Liver (tissue), 9 donors: Measurements from ENCODE around the gene LYRM1. TPM values are rescaled to one million over a fixed set of nuclear protein-coding genes. Genes with fewer than 3 reads are reported as not detected.

Source experiments
- DNase-seq: peaks from one replicate; pipeline ENCODE4 v3.0.0-alpha.2; 2017; ENCODE audit warnings: low spot score
- H3K27ac ChIP-seq, 2 donors: one replicate each; pipeline ENCODE4 v1.7.0; 2013; ENCODE audit warnings: inconsistent platforms in 2 of 2, low read length in 2 of 2, control low read depth in 1 of 2, low read depth in 1 of 2, mild to moderate bottlenecking in 1 of 2
- H3K27me3 ChIP-seq, 4 donors: one replicate each; pipeline versions ENCODE4 v1.6.1 to v1.7.0; 2013; ENCODE audit warnings: low read length in 3 of 4, inconsistent platforms in 1 of 4, mild to moderate bottlenecking in 1 of 4, moderate library complexity in 1 of 4; ENCODE audit not compliant: control insufficient read depth in 4 of 4, insufficient read depth in 4 of 4
- H3K36me3 ChIP-seq, 4 donors: one replicate each; pipeline versions ENCODE4 v1.6.1 to v1.7.0; 2013; ENCODE audit warnings: low read length in 3 of 4, mild to moderate bottlenecking in 3 of 4, low read depth in 1 of 4, moderate library complexity in 1 of 4; ENCODE audit not compliant: control insufficient read depth in 4 of 4, insufficient read depth in 3 of 4
- H3K4me1 ChIP-seq, 4 donors: one replicate each; pipeline versions ENCODE4 v1.6.1 to v1.7.0; 2013; ENCODE audit warnings: low read length in 3 of 4, mild to moderate bottlenecking in 3 of 4, moderate library complexity in 1 of 4; ENCODE audit not compliant: control insufficient read depth in 4 of 4, insufficient read depth in 4 of 4
- H3K4me3 ChIP-seq, 3 donors: one replicate each; pipeline versions ENCODE4 v1.6.1 to v1.7.0; 2013; ENCODE audit warnings: low read length in 3 of 3, control low read depth in 1 of 3, low read depth in 1 of 3, mild to moderate bottlenecking in 1 of 3
- H3K9ac ChIP-seq, 2 donors: one replicate each; pipeline ENCODE4 v1.7.0; 2013; ENCODE audit warnings: low read length in 2 of 2, mild to moderate bottlenecking in 2 of 2, moderate library complexity in 2 of 2, control low read depth in 1 of 2, low read depth in 1 of 2
- H3K9me3 ChIP-seq, 4 donors: one replicate each; pipeline versions ENCODE4 v1.6.1 to v1.7.0; 2013; ENCODE audit warnings: low read length in 3 of 4; ENCODE audit not compliant: control insufficient read depth in 4 of 4
- ATF3 ChIP-seq: IDR thresholded peaks from 2 replicates; pipeline ENCODE4 v1.6.1; 2016; ENCODE audit warnings: antibody characterized with exemption
- CTCF ChIP-seq: fragments of 150-350 bp; IDR thresholded peaks from 2 replicates; pipeline ENCODE4 v1.5.1; 2017; ENCODE audit warnings: improper control_type of control experiment, low read depth, low read length; ENCODE audit not compliant: missing input control
- EGR1 ChIP-seq, 2 donors: IDR thresholded peaks; 2 replicates each; pipeline ENCODE4 v1.6.1; 2016 to 2018; ENCODE audit warnings: antibody characterized with exemption in 2 of 2, low read depth in 2 of 2
- FOXA1 ChIP-seq: IDR thresholded peaks from 2 replicates; pipeline ENCODE4 v1.6.1; 2016; ENCODE audit warnings: antibody characterized with exemption
- FOXA2 ChIP-seq: IDR thresholded peaks from 2 replicates; pipeline ENCODE4 v1.6.1; 2016; ENCODE audit warnings: antibody characterized with exemption
- GABPA ChIP-seq, 2 donors: IDR thresholded peaks in 1 of 2; conservative IDR thresholded peaks in 1 of 2; 2 replicates each; pipeline ENCODE4 v1.6.1; 2016; ENCODE audit warnings: antibody characterized with exemption in 2 of 2, mild to moderate bottlenecking in 1 of 2, moderate library complexity in 1 of 2
- HNF4A ChIP-seq, 2 donors: conservative IDR thresholded peaks; 2 replicates each; pipeline ENCODE4 v1.6.1; 2016; ENCODE audit warnings: antibody characterized with exemption in 2 of 2, mild to moderate bottlenecking in 2 of 2
- HNF4G ChIP-seq: IDR thresholded peaks from 2 replicates; pipeline ENCODE4 v1.6.1; 2016; ENCODE audit warnings: antibody characterized with exemption
- JUND ChIP-seq, 2 donors: IDR thresholded peaks; 2 replicates each; pipeline ENCODE4 v1.6.1; 2016; ENCODE audit warnings: antibody characterized with exemption in 2 of 2
- NR2F2 ChIP-seq: IDR thresholded peaks from 2 replicates; pipeline ENCODE4 v1.6.1; 2016; ENCODE audit warnings: antibody characterized with exemption
- RAD21 ChIP-seq, 2 donors: IDR thresholded peaks; 2 replicates each; pipeline ENCODE4 v1.6.1; 2016; ENCODE audit warnings: antibody characterized with exemption in 2 of 2, mild to moderate bottlenecking in 2 of 2
- REST ChIP-seq: IDR thresholded peaks from 2 replicates; pipeline ENCODE4 v1.6.1; 2016; ENCODE audit warnings: antibody characterized with exemption, mild to moderate bottlenecking
- RXRA ChIP-seq, 2 donors: IDR thresholded peaks; 2 replicates each; pipeline ENCODE4 v1.6.1; 2017 to 2018; ENCODE audit warnings: antibody characterized with exemption in 2 of 2, mild to moderate bottlenecking in 1 of 2
- SP1 ChIP-seq: IDR thresholded peaks from 2 replicates; pipeline ENCODE4 v1.6.1; 2018; ENCODE audit warnings: antibody characterized with exemption, mild to moderate bottlenecking
- TAF1 ChIP-seq: conservative IDR thresholded peaks from 2 replicates; pipeline ENCODE4 v1.6.1; 2016; ENCODE audit warnings: antibody characterized with exemption, mild to moderate bottlenecking
- YY1 ChIP-seq: IDR thresholded peaks from 2 replicates; pipeline ENCODE4 v1.6.1; 2016; ENCODE audit warnings: antibody characterized with exemption, mild to moderate bottlenecking
- WGBS: extraction: QIAGEN DNeasy Blood & Tissue Kit; methylation state at CpG from one replicate; pipeline ENCODE4 v1.1.7; 2013; 5-methylcytosine and 5-hydroxymethylcytosine counted together
- polyA plus RNA-seq, 2 donors: library from polyadenylated mRNA; stranded (reverse) in 1 of 2; unstranded in 1 of 2; fragments of 200-250 nt in 1 of 2; fragments of >200 nt in 1 of 2; fragmentation: Nextera tagmentation in 1 of 2; extraction: Ambion mirVana in 1 of 2; gene quantifications; one replicate each; pipeline versions ENCODE4 v1.2.1 to v1.2.3, GENCODE V29; 2013 to 2015
- total RNA-seq, 2 donors: library from RNA; depleted of rRNA; stranded (reverse); fragments of >200 nt; gene quantifications; one replicate each; pipeline ENCODE4 v1.2.3, GENCODE V29; 2014
- TF ChIP-seq, protein P1 (sequence below): IDR thresholded peaks from 2 replicates; pipeline ENCODE4 v1.6.1; 2016; ENCODE audit warnings: antibody characterized with exemption
- TF ChIP-seq, protein P2 (sequence below): IDR thresholded peaks from 2 replicates; pipeline ENCODE4 v1.6.1; 2016; ENCODE audit warnings: antibody characterized with exemption
- donor health status: healthy.
- donor health status: healthy.
- donor health status: healthy.
- donor health status: healthy.
- donor health status: healthy.

Gene LYRM1
- total and polyA plus RNA-seq, 4 donors = 33.2 to 57.3 (median 50.8) TPM

DNA sequence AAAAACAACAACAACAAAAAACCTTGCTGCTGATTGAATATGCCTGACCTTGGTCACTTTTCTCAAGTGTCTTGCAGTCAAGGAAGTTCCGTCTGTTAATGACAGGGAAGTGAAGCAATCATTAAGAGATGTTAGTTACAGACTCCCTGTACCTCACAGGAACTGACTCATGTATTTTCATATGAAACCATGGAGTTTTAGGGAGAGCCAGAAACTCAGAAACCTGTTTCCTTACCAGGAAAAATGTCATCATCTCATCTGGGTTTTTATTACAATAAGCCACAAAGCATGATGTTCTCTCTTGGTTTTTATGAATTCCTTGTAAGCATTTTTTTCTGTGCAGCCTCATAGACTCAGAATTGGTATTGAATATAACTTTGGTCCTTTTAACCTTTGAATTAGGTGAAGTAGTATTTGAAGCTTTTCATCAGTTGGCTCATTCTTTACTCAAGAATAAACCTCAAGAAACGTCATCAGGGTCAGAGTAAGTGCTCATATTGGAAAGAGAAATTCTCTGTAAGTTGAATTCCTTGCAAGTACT lies 10.3 kb downstream of the LYRM1 start:
- no peak for DNase-seq
- WGBS = 65% methylated on average over 2 of the region's 2 CpGs
- no peaks in the 10 kb centered on the region for H3K36me3 ChIP-seq
- H3K27ac ChIP-seq = peak overlapping the region in 1 of 2 donors; percentile 57
- no peaks in the 10 kb centered on the region for H3K9me3 ChIP-seq
- H3K4me3 ChIP-seq = no peak overlapping the region
- TF ChIP-seq RAD21 (IDR thresholded peaks at IDR 0.05) (no peak), FOXA1 (no peak), EGR1 (IDR thresholded peaks at IDR 0.05; ENCODE audit: low read depth in 2 of 2) (peak in 1 of 2 donors; percentile 22), GABPA (IDR thresholded peaks at IDR 0.05 in 1 of 2, conservative IDR thresholded peaks at IDR 0.05 in 1 of 2) (peak in 1 of 2 donors; percentile 20), JUND (IDR thresholded peaks at IDR 0.05) (peak in 1 of 2 donors; percentile 24)
- TF ChIP-seq, protein P1, sequence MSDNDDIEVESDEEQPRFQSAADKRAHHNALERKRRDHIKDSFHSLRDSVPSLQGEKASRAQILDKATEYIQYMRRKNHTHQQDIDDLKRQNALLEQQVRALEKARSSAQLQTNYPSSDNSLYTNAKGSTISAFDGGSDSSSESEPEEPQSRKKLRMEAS = peak; percentile 42
- no peak overlapping the region for H3K9ac ChIP-seq
- H3K4me1 ChIP-seq = peaks cover 2 to 10% (median 4%) of the 10 kb centered on the region in 4 donors
- H3K27me3 ChIP-seq = no peaks in the 10 kb centered on the region

DNA sequence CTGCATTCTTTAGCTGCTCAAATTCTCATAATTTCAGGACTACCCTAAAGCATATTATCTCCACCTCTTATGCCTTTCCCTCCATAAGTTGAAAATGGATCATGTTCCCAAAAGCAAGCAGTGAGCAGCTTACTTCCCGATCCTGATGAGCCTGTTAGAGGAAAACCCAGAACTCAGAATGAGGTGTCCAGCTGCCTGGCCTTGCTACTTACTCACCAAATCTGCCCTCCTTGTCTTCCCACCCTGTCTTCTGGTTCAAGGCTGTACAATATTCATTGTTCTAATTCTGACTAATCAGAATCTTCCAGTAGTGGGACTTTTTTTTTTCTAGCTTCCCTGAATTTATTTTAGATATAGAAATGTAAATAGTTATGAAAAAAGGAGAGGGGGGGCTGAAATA lies 10.8 kb downstream of the LYRM1 start:
- 75% methylated on average over 1 of the region's 1 CpG for WGBS
- no peak overlapping the region for H3K9ac ChIP-seq
- H3K9me3 ChIP-seq = no peaks in the 10 kb centered on the region
- peaks cover 0 to 5% (median 3%) of the 10 kb centered on the region in 4 donors for H3K4me1 ChIP-seq
- no peak for DNase-seq
- TF ChIP-seq CTCF (no peak), NR2F2 (no peak), HNF4G (no peak), SP1 (no peak), ATF3 (no peak), EGR1 (IDR thresholded peaks at IDR 0.05; ENCODE audit: low read depth in 2 of 2) (no peak), HNF4A (conservative IDR thresholded peaks at IDR 0.05) (no peak), RAD21 (IDR thresholded peaks at IDR 0.05) (no peak), FOXA1 (no peak), REST (no peak), FOXA2 (no peak), GABPA (IDR thresholded peaks at IDR 0.05 in 1 of 2, conservative IDR thresholded peaks at IDR 0.05 in 1 of 2) (no peak), TAF1 (no peak), JUND (IDR thresholded peaks at IDR 0.05) (no peak), YY1 (no peak), RXRA (IDR thresholded peaks at IDR 0.05) (no peak)
- TF ChIP-seq, protein P1 = no peak
- TF ChIP-seq, protein P2, sequence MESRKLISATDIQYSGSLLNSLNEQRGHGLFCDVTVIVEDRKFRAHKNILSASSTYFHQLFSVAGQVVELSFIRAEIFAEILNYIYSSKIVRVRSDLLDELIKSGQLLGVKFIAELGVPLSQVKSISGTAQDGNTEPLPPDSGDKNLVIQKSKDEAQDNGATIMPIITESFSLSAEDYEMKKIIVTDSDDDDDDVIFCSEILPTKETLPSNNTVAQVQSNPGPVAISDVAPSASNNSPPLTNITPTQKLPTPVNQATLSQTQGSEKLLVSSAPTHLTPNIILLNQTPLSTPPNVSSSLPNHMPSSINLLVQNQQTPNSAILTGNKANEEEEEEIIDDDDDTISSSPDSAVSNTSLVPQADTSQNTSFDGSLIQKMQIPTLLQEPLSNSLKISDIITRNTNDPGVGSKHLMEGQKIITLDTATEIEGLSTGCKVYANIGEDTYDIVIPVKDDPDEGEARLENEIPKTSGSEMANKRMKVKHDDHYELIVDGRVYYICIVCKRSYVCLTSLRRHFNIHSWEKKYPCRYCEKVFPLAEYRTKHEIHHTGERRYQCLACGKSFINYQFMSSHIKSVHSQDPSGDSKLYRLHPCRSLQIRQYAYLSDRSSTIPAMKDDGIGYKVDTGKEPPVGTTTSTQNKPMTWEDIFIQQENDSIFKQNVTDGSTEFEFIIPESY = no peak
- H3K4me3 ChIP-seq = no peak overlapping the region
- peak overlapping the region in 1 of 2 donors; percentile 57 for H3K27ac ChIP-seq
- no peaks in the 10 kb centered on the region for H3K36me3 ChIP-seq
- H3K27me3 ChIP-seq = no peaks in the 10 kb centered on the region
